Vagina (tissue), 2 donors: Measurements from ENCODE around the gene PIM1.

ENCODE experiments used
- POLR2A ChIP-seq, 2 donors: fragments of 450-650 bp; IDR thresholded peaks; one replicate each; pipeline ENCODE4 v1.6.1; 2017; ENCODE audit warnings: antibody characterized with exemption in 2 of 2, mild to moderate bottlenecking in 2 of 2, moderate library complexity in 2 of 2
- POLR2AphosphoS5 ChIP-seq, 2 donors: sonication (generic); formaldehyde crosslinking; IDR thresholded peaks; one replicate each; pipeline ENCODE4 v1.9.0; 2017; ENCODE audit warnings: antibody characterized with exemption in 2 of 2, mild to moderate bottlenecking in 2 of 2, low read depth in 1 of 2; ENCODE audit not compliant: insufficient read depth in 1 of 2
- TF ChIP-seq, protein P1 (sequence below), 3 experiments: fragments of 450-650 bp in 2 of 3; fragments of 200-600 bp in 1 of 3; sonication (generic) in 1 of 3; IDR thresholded peaks; one replicate each; pipeline ENCODE4 v1.5.1; 2017 to 2019; ENCODE audit warnings: antibody characterized with exemption in 3 of 3, mild to moderate bottlenecking in 2 of 3, moderate library complexity in 2 of 3

DNA sequence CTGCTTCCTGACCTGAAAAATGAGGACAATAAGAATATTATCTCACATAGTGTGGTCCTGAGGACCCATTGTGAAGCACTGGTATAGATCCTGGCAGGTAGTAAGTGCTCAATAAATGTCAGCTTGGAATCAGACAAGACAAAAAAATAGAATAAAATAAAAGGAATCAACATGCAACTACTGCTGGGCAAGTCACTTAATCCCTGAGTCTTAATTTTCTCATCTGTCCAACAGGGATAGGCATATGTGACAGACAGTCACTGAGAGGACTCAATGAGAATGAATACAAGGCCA lies 38.0 kb upstream of the PIM1 start:
- TF ChIP-seq POLR2A (IDR thresholded peaks at IDR 0.05): no peak
- TF ChIP-seq, protein P1, sequence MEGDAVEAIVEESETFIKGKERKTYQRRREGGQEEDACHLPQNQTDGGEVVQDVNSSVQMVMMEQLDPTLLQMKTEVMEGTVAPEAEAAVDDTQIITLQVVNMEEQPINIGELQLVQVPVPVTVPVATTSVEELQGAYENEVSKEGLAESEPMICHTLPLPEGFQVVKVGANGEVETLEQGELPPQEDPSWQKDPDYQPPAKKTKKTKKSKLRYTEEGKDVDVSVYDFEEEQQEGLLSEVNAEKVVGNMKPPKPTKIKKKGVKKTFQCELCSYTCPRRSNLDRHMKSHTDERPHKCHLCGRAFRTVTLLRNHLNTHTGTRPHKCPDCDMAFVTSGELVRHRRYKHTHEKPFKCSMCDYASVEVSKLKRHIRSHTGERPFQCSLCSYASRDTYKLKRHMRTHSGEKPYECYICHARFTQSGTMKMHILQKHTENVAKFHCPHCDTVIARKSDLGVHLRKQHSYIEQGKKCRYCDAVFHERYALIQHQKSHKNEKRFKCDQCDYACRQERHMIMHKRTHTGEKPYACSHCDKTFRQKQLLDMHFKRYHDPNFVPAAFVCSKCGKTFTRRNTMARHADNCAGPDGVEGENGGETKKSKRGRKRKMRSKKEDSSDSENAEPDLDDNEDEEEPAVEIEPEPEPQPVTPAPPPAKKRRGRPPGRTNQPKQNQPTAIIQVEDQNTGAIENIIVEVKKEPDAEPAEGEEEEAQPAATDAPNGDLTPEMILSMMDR (IDR thresholded peaks at IDR 0.05): no peak
- TF ChIP-seq POLR2AphosphoS5 (IDR thresholded peaks at IDR 0.05; ENCODE audit: insufficient read depth in 1 of 2, low read depth in 1 of 2): no peak
